ENCODE results near the gene NEURL1B. TPM values are rescaled to one million over a fixed set of nuclear protein-coding genes. Genes with fewer than 3 reads are reported as not detected.

Gene NEURL1B
- total and polyA plus RNA-seq, 4 donors, result 1.5 to 10.0 (median 5.5) TPM

DNA sequence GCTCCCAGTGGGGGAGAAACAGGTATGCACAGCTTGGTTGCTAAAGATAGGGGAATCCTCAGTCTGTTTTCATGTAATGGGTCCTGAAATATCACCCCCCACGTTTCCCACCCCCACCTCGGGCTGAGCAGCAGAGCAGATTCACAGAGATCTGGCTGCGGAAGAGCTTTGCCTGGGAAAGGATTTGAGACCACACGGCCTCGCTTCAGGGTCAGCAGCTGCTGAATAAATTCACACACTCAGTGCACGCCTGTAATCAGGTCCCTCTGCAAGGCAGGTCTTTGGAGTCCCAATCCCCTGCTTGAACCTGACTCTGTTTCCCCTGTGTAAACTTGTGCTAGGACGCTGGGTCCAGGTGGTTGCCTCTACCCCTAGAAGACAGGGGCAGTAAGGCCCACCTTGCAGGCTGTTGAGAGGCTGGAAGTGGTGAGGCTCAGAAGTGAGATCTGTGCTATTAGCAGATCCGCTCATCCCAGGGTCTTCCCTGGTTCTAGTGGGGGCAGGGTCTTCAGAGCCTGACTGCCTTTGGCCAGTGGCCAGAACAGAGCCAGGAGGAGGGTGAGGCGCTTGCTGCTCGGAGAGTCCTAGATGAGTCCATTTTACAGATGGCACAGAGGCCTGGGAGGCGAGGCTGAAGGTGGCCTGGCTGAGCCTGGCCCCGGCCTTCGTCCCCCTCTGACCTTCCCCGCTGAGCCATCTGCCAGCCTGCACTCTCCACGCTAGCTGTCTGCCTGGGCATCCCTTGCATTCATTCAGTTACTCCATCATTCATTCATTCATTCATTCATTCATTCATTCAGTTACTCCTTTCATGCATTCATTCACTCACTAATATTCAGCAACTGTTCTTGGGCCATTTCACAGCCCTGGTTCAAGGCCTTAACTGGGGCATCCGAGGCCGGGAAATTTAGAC, 16.7 kb upstream of the NEURL1B start:
- 87% methylated on average over 17 of the region's 17 CpGs for WGBS
- no peak for DNase-seq (ENCODE audit: low spot score)
- no peaks in the 10 kb centered on the region for H3K4me1 ChIP-seq (ENCODE audit: control insufficient read depth in 4 of 4, insufficient read depth in 4 of 4, low read length in 3 of 4)
- no peak overlapping the region for H3K27ac ChIP-seq (ENCODE audit: low read depth in 1 of 2, low read length in 2 of 2)
- H3K9me3 ChIP-seq (ENCODE audit: control insufficient read depth in 4 of 4, low read length in 3 of 4), result no peaks in the 10 kb centered on the region
- no peak for TF ChIP-seq TAF1 (conservative IDR thresholded peaks at IDR 0.05)
- TF ChIP-seq EGR1 (IDR thresholded peaks at IDR 0.05; ENCODE audit: low read depth in 2 of 2), result no peak
- TF ChIP-seq HNF4A (conservative IDR thresholded peaks at IDR 0.05), result no peak
- no peak for TF ChIP-seq SP1 (IDR thresholded peaks at IDR 0.05)
- TF ChIP-seq, protein P1, sequence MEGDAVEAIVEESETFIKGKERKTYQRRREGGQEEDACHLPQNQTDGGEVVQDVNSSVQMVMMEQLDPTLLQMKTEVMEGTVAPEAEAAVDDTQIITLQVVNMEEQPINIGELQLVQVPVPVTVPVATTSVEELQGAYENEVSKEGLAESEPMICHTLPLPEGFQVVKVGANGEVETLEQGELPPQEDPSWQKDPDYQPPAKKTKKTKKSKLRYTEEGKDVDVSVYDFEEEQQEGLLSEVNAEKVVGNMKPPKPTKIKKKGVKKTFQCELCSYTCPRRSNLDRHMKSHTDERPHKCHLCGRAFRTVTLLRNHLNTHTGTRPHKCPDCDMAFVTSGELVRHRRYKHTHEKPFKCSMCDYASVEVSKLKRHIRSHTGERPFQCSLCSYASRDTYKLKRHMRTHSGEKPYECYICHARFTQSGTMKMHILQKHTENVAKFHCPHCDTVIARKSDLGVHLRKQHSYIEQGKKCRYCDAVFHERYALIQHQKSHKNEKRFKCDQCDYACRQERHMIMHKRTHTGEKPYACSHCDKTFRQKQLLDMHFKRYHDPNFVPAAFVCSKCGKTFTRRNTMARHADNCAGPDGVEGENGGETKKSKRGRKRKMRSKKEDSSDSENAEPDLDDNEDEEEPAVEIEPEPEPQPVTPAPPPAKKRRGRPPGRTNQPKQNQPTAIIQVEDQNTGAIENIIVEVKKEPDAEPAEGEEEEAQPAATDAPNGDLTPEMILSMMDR (IDR thresholded peaks at IDR 0.05; ENCODE audit: low read depth, low read length, missing input control), result no peak
- TF ChIP-seq, protein P2, sequence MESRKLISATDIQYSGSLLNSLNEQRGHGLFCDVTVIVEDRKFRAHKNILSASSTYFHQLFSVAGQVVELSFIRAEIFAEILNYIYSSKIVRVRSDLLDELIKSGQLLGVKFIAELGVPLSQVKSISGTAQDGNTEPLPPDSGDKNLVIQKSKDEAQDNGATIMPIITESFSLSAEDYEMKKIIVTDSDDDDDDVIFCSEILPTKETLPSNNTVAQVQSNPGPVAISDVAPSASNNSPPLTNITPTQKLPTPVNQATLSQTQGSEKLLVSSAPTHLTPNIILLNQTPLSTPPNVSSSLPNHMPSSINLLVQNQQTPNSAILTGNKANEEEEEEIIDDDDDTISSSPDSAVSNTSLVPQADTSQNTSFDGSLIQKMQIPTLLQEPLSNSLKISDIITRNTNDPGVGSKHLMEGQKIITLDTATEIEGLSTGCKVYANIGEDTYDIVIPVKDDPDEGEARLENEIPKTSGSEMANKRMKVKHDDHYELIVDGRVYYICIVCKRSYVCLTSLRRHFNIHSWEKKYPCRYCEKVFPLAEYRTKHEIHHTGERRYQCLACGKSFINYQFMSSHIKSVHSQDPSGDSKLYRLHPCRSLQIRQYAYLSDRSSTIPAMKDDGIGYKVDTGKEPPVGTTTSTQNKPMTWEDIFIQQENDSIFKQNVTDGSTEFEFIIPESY (IDR thresholded peaks at IDR 0.05), result no peak
- H3K4me3 ChIP-seq (ENCODE audit: low read depth in 1 of 3, low read length in 3 of 3), result no peak overlapping the region
- no peak overlapping the region for H3K9ac ChIP-seq (ENCODE audit: low read depth in 1 of 2, low read length in 2 of 2)
- no peaks in the 10 kb centered on the region for H3K27me3 ChIP-seq (ENCODE audit: control insufficient read depth in 4 of 4, insufficient read depth in 4 of 4, low read length in 3 of 4)
- no peaks in the 10 kb centered on the region for H3K36me3 ChIP-seq (ENCODE audit: control insufficient read depth in 4 of 4, insufficient read depth in 3 of 4, low read depth in 1 of 4, low read length in 3 of 4)

DNA sequence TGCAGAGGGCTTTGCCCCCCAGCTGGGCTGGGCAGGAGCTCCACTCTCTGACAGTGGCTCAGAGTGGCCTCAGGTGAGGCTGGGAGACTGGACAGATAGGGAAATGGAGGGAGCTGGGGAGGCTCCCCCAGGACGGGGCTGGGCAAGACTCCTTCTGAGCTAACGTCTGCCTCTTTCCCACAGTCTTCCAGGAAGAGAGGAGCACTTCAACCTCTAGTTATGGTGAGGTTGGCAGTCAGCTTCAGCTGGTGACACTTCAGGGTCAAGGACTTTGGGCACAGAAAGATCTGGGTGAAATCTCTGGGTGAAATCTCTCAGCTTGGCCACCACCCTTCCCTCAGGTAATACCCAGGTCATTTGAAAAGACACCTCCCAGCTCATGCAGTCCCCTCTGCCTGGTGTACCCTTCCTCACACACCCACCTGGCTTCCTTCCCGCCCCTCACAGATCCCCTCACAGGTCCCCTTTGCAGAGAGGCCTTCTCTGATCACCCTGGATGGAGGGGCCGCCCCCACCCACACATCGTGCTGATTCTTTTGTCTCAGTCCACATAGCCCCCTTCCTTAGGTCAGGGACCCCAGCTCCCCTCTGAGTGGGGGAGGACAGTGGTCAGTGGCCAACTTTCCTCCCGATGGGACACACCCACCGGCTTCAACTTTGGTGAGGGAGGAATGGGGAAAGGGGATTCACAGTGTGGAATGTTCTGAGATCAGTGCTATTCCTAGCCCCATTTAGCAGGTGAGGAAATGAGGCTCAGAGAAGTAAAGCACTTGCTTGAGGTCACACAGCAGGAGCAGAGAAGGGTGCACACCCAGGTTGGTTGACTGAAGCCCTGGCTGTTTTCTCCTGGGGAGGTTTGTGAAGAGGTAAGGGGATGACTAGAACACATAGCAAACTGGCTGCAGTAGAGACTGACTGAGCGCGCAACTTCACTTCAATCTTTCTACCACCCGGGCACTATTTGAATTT, 15.8 kb upstream of the NEURL1B start:
- Histone ChIP-seq H3K4me3 (ENCODE audit: low read depth in 1 of 3, low read length in 3 of 3) (no peak overlapping the region), H3K27ac (ENCODE audit: low read depth in 1 of 2, low read length in 2 of 2) (no peak overlapping the region), H3K9ac (ENCODE audit: low read depth in 1 of 2, low read length in 2 of 2) (no peak overlapping the region), H3K27me3 (ENCODE audit: control insufficient read depth in 4 of 4, insufficient read depth in 4 of 4, low read length in 3 of 4) (no peaks in the 10 kb centered on the region), H3K9me3 (ENCODE audit: control insufficient read depth in 4 of 4, low read length in 3 of 4) (no peaks in the 10 kb centered on the region), H3K36me3 (ENCODE audit: control insufficient read depth in 4 of 4, insufficient read depth in 3 of 4, low read depth in 1 of 4, low read length in 3 of 4) (no peaks in the 10 kb centered on the region), H3K4me1 (ENCODE audit: control insufficient read depth in 4 of 4, insufficient read depth in 4 of 4, low read length in 3 of 4) (no peaks in the 10 kb centered on the region)
- 83% methylated on average over 10 of the region's 10 CpGs for WGBS
- TF ChIP-seq, protein P2 (IDR thresholded peaks at IDR 0.05), result no peak
- TF ChIP-seq YY1 (IDR thresholded peaks at IDR 0.05) (no peak), TAF1 (conservative IDR thresholded peaks at IDR 0.05) (no peak), RAD21 (IDR thresholded peaks at IDR 0.05) (no peak), EGR1 (IDR thresholded peaks at IDR 0.05; ENCODE audit: low read depth in 2 of 2) (no peak), NR2F2 (IDR thresholded peaks at IDR 0.05) (no peak), HNF4A (conservative IDR thresholded peaks at IDR 0.05) (no peak), SP1 (IDR thresholded peaks at IDR 0.05) (no peak), GABPA (IDR thresholded peaks at IDR 0.05 in 1 of 2, conservative IDR thresholded peaks at IDR 0.05 in 1 of 2) (no peak), RXRA (IDR thresholded peaks at IDR 0.05) (no peak), JUND (IDR thresholded peaks at IDR 0.05) (no peak)
- TF ChIP-seq, protein P3, sequence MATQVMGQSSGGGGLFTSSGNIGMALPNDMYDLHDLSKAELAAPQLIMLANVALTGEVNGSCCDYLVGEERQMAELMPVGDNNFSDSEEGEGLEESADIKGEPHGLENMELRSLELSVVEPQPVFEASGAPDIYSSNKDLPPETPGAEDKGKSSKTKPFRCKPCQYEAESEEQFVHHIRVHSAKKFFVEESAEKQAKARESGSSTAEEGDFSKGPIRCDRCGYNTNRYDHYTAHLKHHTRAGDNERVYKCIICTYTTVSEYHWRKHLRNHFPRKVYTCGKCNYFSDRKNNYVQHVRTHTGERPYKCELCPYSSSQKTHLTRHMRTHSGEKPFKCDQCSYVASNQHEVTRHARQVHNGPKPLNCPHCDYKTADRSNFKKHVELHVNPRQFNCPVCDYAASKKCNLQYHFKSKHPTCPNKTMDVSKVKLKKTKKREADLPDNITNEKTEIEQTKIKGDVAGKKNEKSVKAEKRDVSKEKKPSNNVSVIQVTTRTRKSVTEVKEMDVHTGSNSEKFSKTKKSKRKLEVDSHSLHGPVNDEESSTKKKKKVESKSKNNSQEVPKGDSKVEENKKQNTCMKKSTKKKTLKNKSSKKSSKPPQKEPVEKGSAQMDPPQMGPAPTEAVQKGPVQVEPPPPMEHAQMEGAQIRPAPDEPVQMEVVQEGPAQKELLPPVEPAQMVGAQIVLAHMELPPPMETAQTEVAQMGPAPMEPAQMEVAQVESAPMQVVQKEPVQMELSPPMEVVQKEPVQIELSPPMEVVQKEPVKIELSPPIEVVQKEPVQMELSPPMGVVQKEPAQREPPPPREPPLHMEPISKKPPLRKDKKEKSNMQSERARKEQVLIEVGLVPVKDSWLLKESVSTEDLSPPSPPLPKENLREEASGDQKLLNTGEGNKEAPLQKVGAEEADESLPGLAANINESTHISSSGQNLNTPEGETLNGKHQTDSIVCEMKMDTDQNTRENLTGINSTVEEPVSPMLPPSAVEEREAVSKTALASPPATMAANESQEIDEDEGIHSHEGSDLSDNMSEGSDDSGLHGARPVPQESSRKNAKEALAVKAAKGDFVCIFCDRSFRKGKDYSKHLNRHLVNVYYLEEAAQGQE (IDR thresholded peaks at IDR 0.05), result no peak
- TF ChIP-seq, protein P4, sequence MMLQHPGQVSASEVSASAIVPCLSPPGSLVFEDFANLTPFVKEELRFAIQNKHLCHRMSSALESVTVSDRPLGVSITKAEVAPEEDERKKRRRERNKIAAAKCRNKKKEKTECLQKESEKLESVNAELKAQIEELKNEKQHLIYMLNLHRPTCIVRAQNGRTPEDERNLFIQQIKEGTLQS (IDR thresholded peaks at IDR 0.05), result no peak
- TF ChIP-seq, protein P5, sequence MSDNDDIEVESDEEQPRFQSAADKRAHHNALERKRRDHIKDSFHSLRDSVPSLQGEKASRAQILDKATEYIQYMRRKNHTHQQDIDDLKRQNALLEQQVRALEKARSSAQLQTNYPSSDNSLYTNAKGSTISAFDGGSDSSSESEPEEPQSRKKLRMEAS (IDR thresholded peaks at IDR 0.05), result no peak
- DNase-seq (ENCODE audit: low spot score), result no peak
